ENCODE measurements around the gene TANGO6. TPM values are rescaled to one million over a fixed set of nuclear protein-coding genes. Genes with fewer than 3 reads are reported as not detected.

The TANGO6 gene
- total RNA-seq, 1 experiment from 2014 or later, result 18.2 TPM

DNA sequence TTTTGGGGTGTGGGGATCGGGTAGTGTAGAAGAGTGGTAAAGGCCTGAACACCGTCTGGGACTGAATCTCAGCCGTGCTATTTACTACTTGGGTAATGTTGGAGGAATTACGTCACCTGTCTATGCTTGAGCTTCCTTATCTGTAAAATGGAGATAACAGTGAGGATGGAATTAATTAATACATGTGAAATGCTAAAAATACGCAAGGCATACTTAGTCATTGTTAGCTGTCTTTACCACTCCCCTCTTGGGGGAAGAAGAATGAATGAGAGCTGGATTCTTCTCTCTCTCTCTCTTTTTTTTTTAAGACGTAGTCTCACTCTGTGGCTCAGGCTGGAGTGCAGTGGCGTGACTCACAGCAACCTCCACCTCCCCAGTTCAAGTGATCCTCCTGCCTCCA lies 41.1 kb upstream of the TANGO6 start:
- H3K9me3 Mint-ChIP-seq (ENCODE audit: unreplicated experiment), result no peaks in the 10 kb centered on the region
- peaks cover 70% of the 10 kb centered on the region for H3K36me3 Mint-ChIP-seq (ENCODE audit: insufficient read depth, unreplicated experiment)
- H3K4me1 Mint-ChIP-seq (ENCODE audit: low read depth, unreplicated experiment), result peaks cover 18% of the 10 kb centered on the region
- Histone ChIP-seq H3K4me1 (peaks cover 54% of the 10 kb centered on the region), H3K4me3 (ENCODE audit: low read depth, low read length) (no peak overlapping the region), H3K9me3 (no peaks in the 10 kb centered on the region), H3K27me3 (replicated peaks; ENCODE audit: control insufficient read depth, insufficient read depth, low read length) (no peaks in the 10 kb centered on the region), H3K36me3 (ENCODE audit: control insufficient read depth, insufficient read depth, low read length) (peaks cover 11% of the 10 kb centered on the region)
- intact Hi-C loops (cut with micrococcal nuclease; ENCODE audit: unreplicated experiment), result no loop called here
- H3K27ac Mint-ChIP-seq (ENCODE audit: unreplicated experiment), result no peak overlapping the region
- POLR2A ChIA-PET, result interaction anchor here (0.5 to 0.7 kb wide), 3 partner anchors 47 to 182 kb away, joined by 3 to 8 read pairs (median 7); no protein-coding TSS in a partner anchor
- no TSS peak for BruUV-seq (replicated peaks)
- H3K27me3 Mint-ChIP-seq (ENCODE audit: insufficient read depth, unreplicated experiment), result no peaks in the 10 kb centered on the region
- H3K4me3 Mint-ChIP-seq (ENCODE audit: unreplicated experiment), result no peak overlapping the region
- CTCF ChIA-PET, result interaction anchor here (0.6 to 1.0 kb wide), 2 partner anchors 31 to 38 kb away, joined by 3 read pairs; no protein-coding TSS in a partner anchor
- DNase-seq, result no peak
- TF ChIP-seq, protein P1, sequence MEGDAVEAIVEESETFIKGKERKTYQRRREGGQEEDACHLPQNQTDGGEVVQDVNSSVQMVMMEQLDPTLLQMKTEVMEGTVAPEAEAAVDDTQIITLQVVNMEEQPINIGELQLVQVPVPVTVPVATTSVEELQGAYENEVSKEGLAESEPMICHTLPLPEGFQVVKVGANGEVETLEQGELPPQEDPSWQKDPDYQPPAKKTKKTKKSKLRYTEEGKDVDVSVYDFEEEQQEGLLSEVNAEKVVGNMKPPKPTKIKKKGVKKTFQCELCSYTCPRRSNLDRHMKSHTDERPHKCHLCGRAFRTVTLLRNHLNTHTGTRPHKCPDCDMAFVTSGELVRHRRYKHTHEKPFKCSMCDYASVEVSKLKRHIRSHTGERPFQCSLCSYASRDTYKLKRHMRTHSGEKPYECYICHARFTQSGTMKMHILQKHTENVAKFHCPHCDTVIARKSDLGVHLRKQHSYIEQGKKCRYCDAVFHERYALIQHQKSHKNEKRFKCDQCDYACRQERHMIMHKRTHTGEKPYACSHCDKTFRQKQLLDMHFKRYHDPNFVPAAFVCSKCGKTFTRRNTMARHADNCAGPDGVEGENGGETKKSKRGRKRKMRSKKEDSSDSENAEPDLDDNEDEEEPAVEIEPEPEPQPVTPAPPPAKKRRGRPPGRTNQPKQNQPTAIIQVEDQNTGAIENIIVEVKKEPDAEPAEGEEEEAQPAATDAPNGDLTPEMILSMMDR (IDR thresholded peaks at IDR 0.05; ENCODE audit: insufficient read depth in 1 of 2, low read depth in 1 of 2, low read length in 1 of 2, severe bottlenecking in 1 of 2, unreplicated experiment in 1 of 2), result no peak

DNA sequence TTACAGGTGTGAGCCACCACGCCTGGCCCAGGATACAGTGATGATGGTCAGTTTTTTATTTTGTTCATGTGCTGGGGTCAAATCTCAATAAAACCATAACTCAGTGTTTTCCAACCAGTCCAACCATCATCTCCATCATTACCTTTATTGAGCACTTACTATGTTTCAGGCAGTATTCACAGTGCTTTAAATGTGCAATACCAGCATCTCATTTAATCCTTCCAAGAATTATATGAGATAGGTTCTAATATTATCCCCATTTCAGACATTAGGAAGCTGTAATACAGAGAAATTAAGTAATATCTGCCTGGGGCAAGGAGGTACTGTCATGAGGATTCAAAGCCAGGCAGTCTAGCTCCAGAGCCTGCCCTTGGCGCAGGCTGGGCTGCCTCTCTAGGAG lies 36.9 kb upstream of the TANGO6 start:
- CTCF ChIA-PET, result no interaction called here
- H3K27me3 ChIP-seq (replicated peaks; ENCODE audit: control insufficient read depth, insufficient read depth, low read length), result no peaks in the 10 kb centered on the region
- Mint-ChIP-seq H3K27me3 (ENCODE audit: insufficient read depth, unreplicated experiment) (no peaks in the 10 kb centered on the region), H3K4me1 (ENCODE audit: low read depth, unreplicated experiment) (no peaks in the 10 kb centered on the region), H3K27ac (ENCODE audit: unreplicated experiment) (no peak overlapping the region), H3K4me3 (ENCODE audit: unreplicated experiment) (no peak overlapping the region), H3K9me3 (ENCODE audit: unreplicated experiment) (no peaks in the 10 kb centered on the region), H3K36me3 (ENCODE audit: insufficient read depth, unreplicated experiment) (peaks cover 96% of the 10 kb centered on the region)
- H3K4me3 ChIP-seq (ENCODE audit: low read depth, low read length), result no peak overlapping the region
- no peak for DNase-seq
- intact Hi-C loops (cut with micrococcal nuclease; ENCODE audit: unreplicated experiment), result no loop called here
- peaks cover 17% of the 10 kb centered on the region for H3K36me3 ChIP-seq (ENCODE audit: control insufficient read depth, insufficient read depth, low read length)
- peaks cover 18% of the 10 kb centered on the region for H3K4me1 ChIP-seq
- no TSS peak for BruUV-seq (replicated peaks)
- TF ChIP-seq, protein P1 (IDR thresholded peaks at IDR 0.05; ENCODE audit: insufficient read depth in 1 of 2, low read depth in 1 of 2, low read length in 1 of 2, severe bottlenecking in 1 of 2, unreplicated experiment in 1 of 2), result no peak
- no peaks in the 10 kb centered on the region for H3K9me3 ChIP-seq
- POLR2A ChIA-PET, result no interaction called here

DNA sequence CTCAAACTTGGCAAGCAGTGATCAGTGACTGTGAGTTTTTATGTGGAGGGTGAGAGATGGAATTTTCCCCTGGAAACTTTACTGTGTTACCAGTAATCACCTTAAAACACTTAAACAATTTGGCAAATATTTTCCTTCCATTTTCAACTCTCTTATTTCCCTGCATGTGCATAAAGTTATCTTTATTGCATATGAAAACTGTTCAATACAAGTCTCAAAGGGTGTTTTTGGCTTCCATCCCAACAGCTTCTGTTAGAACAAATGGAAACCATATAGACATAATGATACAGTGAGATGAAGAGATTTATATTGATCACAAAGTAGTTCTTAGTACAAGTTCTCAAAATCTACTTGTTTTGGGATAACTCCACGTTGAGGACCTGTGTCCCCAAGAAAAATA lies 36.4 kb upstream of the TANGO6 start:
- no TSS peak for BruUV-seq (replicated peaks)
- intact Hi-C loops (cut with micrococcal nuclease; ENCODE audit: unreplicated experiment), result no loop called here

More for the DNA sequence above, 36.4 kb upstream of the TANGO6 start:
- Mint-ChIP-seq H3K4me3 (ENCODE audit: unreplicated experiment) (no peak overlapping the region), H3K27me3 (ENCODE audit: insufficient read depth, unreplicated experiment) (no peaks in the 10 kb centered on the region), H3K36me3 (ENCODE audit: insufficient read depth, unreplicated experiment) (peaks cover 96% of the 10 kb centered on the region), H3K4me1 (ENCODE audit: low read depth, unreplicated experiment) (no peaks in the 10 kb centered on the region), H3K9me3 (ENCODE audit: unreplicated experiment) (no peaks in the 10 kb centered on the region), H3K27ac (ENCODE audit: unreplicated experiment) (no peak overlapping the region)
- Histone ChIP-seq H3K27me3 (replicated peaks; ENCODE audit: control insufficient read depth, insufficient read depth, low read length) (no peaks in the 10 kb centered on the region), H3K9me3 (no peaks in the 10 kb centered on the region), H3K4me1 (peaks cover 12% of the 10 kb centered on the region), H3K36me3 (ENCODE audit: control insufficient read depth, insufficient read depth, low read length) (peaks cover 21% of the 10 kb centered on the region), H3K4me3 (ENCODE audit: low read depth, low read length) (no peak overlapping the region)
- ChIA-PET CTCF (interaction anchor here (0.7 kb wide), 1 partner anchor 18 kb away, joined by 3 read pairs; no protein-coding TSS in a partner anchor), POLR2A (no interaction called here)
- no peak for DNase-seq
- TF ChIP-seq, protein P1 (IDR thresholded peaks at IDR 0.05; ENCODE audit: insufficient read depth in 1 of 2, low read depth in 1 of 2, low read length in 1 of 2, severe bottlenecking in 1 of 2, unreplicated experiment in 1 of 2), result no peak
